NT2/D1 (cell line): ENCODE measurements around the gene LRIT1.

ENCODE experiments used
- DNase-seq: peaks from one replicate; pipeline ENCODE4 v3.0.0-alpha.2; 2011; ENCODE audit warnings: low read depth, low spot score
- H3K27me3 ChIP-seq: 2 replicates; pipeline ENCODE4 v1.6.0; 2011; ENCODE audit warnings: mild to moderate bottlenecking; ENCODE audit not compliant: insufficient read length, insufficient read depth
- H3K36me3 ChIP-seq: 2 replicates; pipeline ENCODE4 v1.6.1; 2011; ENCODE audit warnings: mild to moderate bottlenecking, low read length, mixed read lengths; ENCODE audit not compliant: insufficient read depth, insufficient read length
- H3K4me1 ChIP-seq: 2 replicates; pipeline ENCODE4 v1.5.1; 2011; ENCODE audit not compliant: insufficient read depth, insufficient read length
- H3K4me3 ChIP-seq: 2 replicates; pipeline ENCODE4 v1.5.1; 2011; ENCODE audit warnings: low read depth; ENCODE audit not compliant: insufficient read length
- H3K9ac ChIP-seq: 2 replicates; pipeline ENCODE4 v1.6.0; 2011; ENCODE audit warnings: low read depth; ENCODE audit not compliant: insufficient read length
- H3K9me3 ChIP-seq: 2 replicates; pipeline ENCODE4 v1.5.1; 2011; ENCODE audit warnings: mild to moderate bottlenecking, low read length; ENCODE audit not compliant: insufficient read depth
- SUZ12 ChIP-seq: IDR thresholded peaks from 2 replicates; pipeline ENCODE4 v1.6.1; 2011; ENCODE audit not compliant: insufficient read length, insufficient read depth; ENCODE audit errors: extremely low read depth
- YY1 ChIP-seq: IDR thresholded peaks from 2 replicates; pipeline ENCODE4 v1.6.1; 2011; ENCODE audit not compliant: insufficient read length, insufficient read depth
- ZNF274 ChIP-seq: IDR thresholded peaks from 2 replicates; pipeline ENCODE4 v1.6.1; 2011; ENCODE audit warnings: mild to moderate bottlenecking, low read depth, low read length

Gene LRIT1

GRCh38 chr10:84262190-84262956 is 21.0 kb upstream of the LRIT1 start:
- no peak for TF ChIP-seq YY1
- no peak for TF ChIP-seq ZNF274
- TF ChIP-seq SUZ12, result no peak
- no peaks in the 10 kb centered on the region for H3K9me3 ChIP-seq
- no peaks in the 10 kb centered on the region for H3K36me3 ChIP-seq
- H3K27me3 ChIP-seq, result no peaks in the 10 kb centered on the region
- no peak overlapping the region for H3K4me3 ChIP-seq
- no peaks in the 10 kb centered on the region for H3K4me1 ChIP-seq
- H3K9ac ChIP-seq, result no peak overlapping the region
- no peak for DNase-seq

GRCh38 chr10:84261236-84261915 is 20.0 kb upstream of the LRIT1 start:
- TF ChIP-seq ZNF274 (no peak), YY1 (no peak), SUZ12 (no peak)
- H3K36me3 ChIP-seq, result no peaks in the 10 kb centered on the region

DNA sequence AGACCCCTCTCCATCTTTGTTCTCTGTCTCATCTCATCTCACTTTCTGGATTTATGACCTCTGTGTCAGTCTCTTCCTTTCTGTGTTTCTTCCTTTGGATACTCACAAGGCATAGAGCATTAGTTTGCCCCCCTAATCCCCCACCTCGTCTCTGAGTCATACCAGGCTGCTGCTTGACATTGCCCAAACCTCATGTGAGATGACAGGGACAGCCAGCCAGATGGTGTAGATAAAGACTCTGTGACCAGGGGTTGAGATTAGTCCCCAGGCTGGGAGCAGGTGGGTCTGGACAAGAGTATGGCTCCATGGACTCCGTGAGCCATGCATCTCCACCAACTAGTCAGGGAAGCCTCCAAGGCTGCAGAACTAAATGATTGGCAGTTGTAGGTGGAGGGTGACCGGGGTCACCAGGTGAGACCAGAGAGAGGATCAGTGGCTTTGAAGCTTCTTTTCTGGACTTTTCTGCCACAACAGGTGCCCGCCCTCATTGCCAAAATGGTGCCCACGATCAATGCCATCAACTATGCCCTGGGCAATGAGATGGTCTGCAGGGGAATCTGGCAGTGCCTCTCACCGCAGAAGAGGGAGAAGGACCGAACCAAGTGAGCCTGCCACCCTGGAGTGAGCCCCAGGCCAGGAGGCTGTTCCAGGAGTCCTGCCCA is 16.8 kb upstream of the LRIT1 start:
- Histone ChIP-seq H3K4me3 (no peak overlapping the region), H3K4me1 (peaks cover 7% of the 10 kb centered on the region), H3K9me3 (no peaks in the 10 kb centered on the region), H3K9ac (no peak overlapping the region), H3K27me3 (no peaks in the 10 kb centered on the region), H3K36me3 (no peaks in the 10 kb centered on the region)
- no peak for TF ChIP-seq YY1
- no peak for TF ChIP-seq ZNF274
- no peak for TF ChIP-seq SUZ12
- no peak for DNase-seq

More at GRCh38 chr10:84261236-84261915, 20.0 kb upstream of the LRIT1 start:
- H3K27me3 ChIP-seq, result no peaks in the 10 kb centered on the region
- H3K4me1 ChIP-seq, result peaks cover 3% of the 10 kb centered on the region
- no peak for DNase-seq
- no peak overlapping the region for H3K4me3 ChIP-seq
- no peaks in the 10 kb centered on the region for H3K9me3 ChIP-seq
- no peak overlapping the region for H3K9ac ChIP-seq

- TF ChIP-seq ZNF274 (no peak), YY1 (no peak)
- Histone ChIP-seq H3K27me3 (no peaks in the 10 kb centered on the region), H3K9ac (no peak overlapping the region)
Observed at GRCh38 chr10:84257343-84258020, 16.1 kb upstream of the LRIT1 start.

GRCh38 chr10:84256510-84257342 is 15.4 kb upstream of the LRIT1 start:
- H3K9ac ChIP-seq, result no peak overlapping the region
- H3K27me3 ChIP-seq, result no peaks in the 10 kb centered on the region
- TF ChIP-seq SUZ12 (no peak), YY1 (no peak), ZNF274 (no peak)
- no peak for DNase-seq
- no peaks in the 10 kb centered on the region for H3K9me3 ChIP-seq
- peaks cover 7% of the 10 kb centered on the region for H3K4me1 ChIP-seq
- H3K4me3 ChIP-seq, result no peak overlapping the region
- H3K36me3 ChIP-seq, result no peaks in the 10 kb centered on the region

More at GRCh38 chr10:84257343-84258020, 16.1 kb upstream of the LRIT1 start:
- Histone ChIP-seq H3K4me3 (no peak overlapping the region), H3K9me3 (no peaks in the 10 kb centered on the region), H3K4me1 (peaks cover 7% of the 10 kb centered on the region), H3K36me3 (no peaks in the 10 kb centered on the region)
- no peak for DNase-seq
